IMR-90 (cell line): ENCODE data around the gene CARTPT. TPM values are rescaled to one million over a fixed set of nuclear protein-coding genes. Genes with fewer than 3 reads are reported as not detected.

Experiments
- ATAC-seq: fragments of 200-7000 bp; cut with Tn5 transposase; 2 replicates; pipeline ENCODE4 v1.9.1; 2020; ENCODE audit warnings: low read depth, mild to moderate bottlenecking, moderate library complexity
- BruUV-seq: library from RNA; stranded (reverse); fragments of 400-500 nt; replicated peaks from 2 replicates; lab custom pipeline; 2021; lab: Mats Ljungman, UMichigan
- CTCF ChIA-PET: fragments of 300-600 bp; formaldehyde crosslinking; extraction: SDS; loops from one replicate; lab custom pipeline; 2021; ENCODE audit warnings: antibody characterized with exemption; lab: Yijun Ruan, JAX
- POLR2A ChIA-PET: fragments of 300-600 bp; sonication (Branson Sonifier 250); formaldehyde crosslinking; loops from one replicate; lab custom pipeline; 2022; ENCODE audit warnings: antibody characterized with exemption; ENCODE audit not compliant: unreplicated experiment; lab: Charles Lee
- DNase-seq: peaks from one replicate; pipeline ENCODE4 v3.0.0; 2013
- H2AFZ ChIP-seq: replicated peaks from 2 replicates; pipeline ENCODE3; 2013; ENCODE audit warnings: low read length, mild to moderate bottlenecking; ENCODE audit not compliant: poor library complexity
- H2AK5ac ChIP-seq: 2 replicates; pipeline ENCODE4 v1.6.1; 2013; ENCODE audit warnings: low read depth, low read length, inconsistent platforms
- H2AK9ac ChIP-seq: replicated peaks from 2 replicates; pipeline ENCODE3; 2013; ENCODE audit warnings: mild to moderate bottlenecking, low read depth, low read length, moderate library complexity; ENCODE audit not compliant: poor library complexity
- H2BK120ac ChIP-seq: 2 replicates; pipeline ENCODE4 v1.6.1; 2013; ENCODE audit warnings: low read depth, low read length, inconsistent platforms
- H2BK15ac ChIP-seq: 3 replicates; pipeline ENCODE4 v1.6.1; 2013; ENCODE audit warnings: low read depth, low read length, inconsistent platforms
- H2BK20ac ChIP-seq: 2 replicates; pipeline ENCODE4 v1.6.1; 2013; ENCODE audit warnings: low read depth, mild to moderate bottlenecking, inconsistent platforms, low read length, moderate library complexity
- H2BK5ac ChIP-seq: 2 replicates; pipeline ENCODE4 v1.6.1; 2013; ENCODE audit warnings: mild to moderate bottlenecking, low read depth, low read length, inconsistent platforms; ENCODE audit not compliant: poor library complexity, severe bottlenecking
- H3K14ac ChIP-seq: replicated peaks from 2 replicates; pipeline ENCODE4 v1.6.1; 2013; ENCODE audit warnings: low read depth, low read length, inconsistent platforms
- H3K18ac ChIP-seq: 2 replicates; pipeline ENCODE4 v1.6.1; 2013; ENCODE audit warnings: low read depth, low read length, control low read depth
- H3K23ac ChIP-seq: 2 replicates; pipeline ENCODE4 v1.6.1; 2013; ENCODE audit warnings: low read depth, low read length, inconsistent platforms
- H3K27ac ChIP-seq: 2 replicates; pipeline ENCODE4 v1.5.1; 2013; ENCODE audit warnings: mild to moderate bottlenecking, control low read depth, low read length; ENCODE audit not compliant: insufficient read depth
- H3K27me3 ChIP-seq: 2 replicates; pipeline ENCODE4 v1.6.1; 2013; ENCODE audit warnings: low read length; ENCODE audit not compliant: control insufficient read depth, insufficient read depth
- H3K36me3 ChIP-seq: 2 replicates; pipeline ENCODE4 v1.6.1; 2013; ENCODE audit warnings: low read length, mixed read lengths; ENCODE audit not compliant: control insufficient read depth, insufficient read depth
- H3K4ac ChIP-seq: 2 replicates; pipeline ENCODE4 v1.6.1; 2013; ENCODE audit warnings: low read depth, low read length, inconsistent platforms
- H3K4me1 ChIP-seq: 2 replicates; pipeline ENCODE4 v1.6.1; 2013; ENCODE audit warnings: low read length, mixed read lengths; ENCODE audit not compliant: control insufficient read depth, insufficient read depth
- H3K4me2 ChIP-seq: 2 replicates; pipeline ENCODE4 v1.6.1; 2013; ENCODE audit warnings: low read depth, mild to moderate bottlenecking, control low read depth, low read length, moderate library complexity
- H3K4me3 ChIP-seq: 2 replicates; pipeline ENCODE4 v1.5.1; 2013; ENCODE audit warnings: low read depth, mild to moderate bottlenecking, control low read depth, low read length, moderate library complexity; ENCODE audit not compliant: insufficient read depth
- H3K56ac ChIP-seq: 2 replicates; pipeline ENCODE4 v1.6.1; 2013; ENCODE audit warnings: low read length, inconsistent platforms; ENCODE audit not compliant: insufficient read depth; ENCODE audit errors: extremely low read depth
- H3K79me1 ChIP-seq, 2 experiments: 2 replicates each; pipeline ENCODE4 v1.6.1; 2013; ENCODE audit warnings: low read length in 2 of 2, inconsistent platforms in 1 of 2, low read depth in 1 of 2
- H3K9ac ChIP-seq: 2 replicates; pipeline ENCODE4 v1.6.1; 2013; ENCODE audit warnings: low read depth, low read length, control low read depth
- H3K9me1 ChIP-seq: 2 replicates; pipeline ENCODE4 v1.6.1; 2013; ENCODE audit warnings: low read length, inconsistent platforms; ENCODE audit not compliant: insufficient read depth
- H3K9me3 ChIP-seq: 2 replicates; pipeline ENCODE4 v1.6.1; 2013; ENCODE audit warnings: low read length; ENCODE audit not compliant: control insufficient read depth, insufficient read depth
- H4K20me1 ChIP-seq: 2 replicates; pipeline ENCODE4 v1.6.1; 2013; ENCODE audit warnings: low read length, inconsistent platforms; ENCODE audit not compliant: insufficient read depth
- H4K5ac ChIP-seq: 2 replicates; pipeline ENCODE4 v1.6.1; 2013; ENCODE audit warnings: mild to moderate bottlenecking, low read depth, low read length, control low read depth
- H4K8ac ChIP-seq, 2 experiments: 2 replicates each; pipeline ENCODE4 v1.6.1; 2013; ENCODE audit warnings: low read depth in 2 of 2, low read length in 2 of 2, control low read depth in 1 of 2, inconsistent platforms in 1 of 2
- H4K91ac ChIP-seq: 2 replicates; pipeline ENCODE4 v1.6.1; 2013; ENCODE audit warnings: low read depth, low read length, inconsistent platforms; ENCODE audit not compliant: insufficient read depth
- CHD1 ChIP-seq: IDR thresholded peaks from 2 replicates; pipeline ENCODE4 v1.6.1; 2012; ENCODE audit warnings: low read depth, low read length, improper control_type of control experiment
- NFE2L2 ChIP-seq: fragments of 150-350 bp; IDR thresholded peaks from 2 replicates; pipeline ENCODE4 v1.6.1; 2016; ENCODE audit warnings: low read depth, mild to moderate bottlenecking, low read length
- RAD21 ChIP-seq: IDR thresholded peaks from 2 replicates; pipeline ENCODE4 v1.6.1; 2012; ENCODE audit warnings: low read length, improper control_type of control experiment
- WGBS, 2 experiments: methylation state at CpG; one replicate each; pipeline versions ENCODE4 v1.1.5 to v1.1.7; 2013; ENCODE audit warnings: missing lambda C conversion rate in 2 of 2; ENCODE audit not compliant: insufficient read length in 1 of 2; ENCODE audit errors: extremely low coverage in 2 of 2; 5-methylcytosine and 5-hydroxymethylcytosine counted together
- dilution Hi-C: fragments of 300-500 bp; cut with HindIII; formaldehyde crosslinking; loops from one replicate; pipeline ENCODE4 v1.14.3; 2018; ENCODE audit warnings: low sequenced_read_pairs; ENCODE audit not compliant: unreplicated experiment
- in situ Hi-C: fragments of 300-500 bp; cut with MboI; formaldehyde crosslinking; loops from 3 replicates; pipeline ENCODE4 v1.14.3; 2019; ENCODE audit warnings: low sequenced_read_pairs, inconsistent platforms, mixed read lengths
- intact Hi-C: fragments of 100-400 bp; cut with micrococcal nuclease; formaldehyde crosslinking; loops from 2 replicates; pipeline ENCODE4 v1.10.0; 2022
- polyA plus RNA-seq, 3 experiments: library from polyadenylated mRNA; depleted of rRNA; stranded (reverse); fragments of >200 nt; gene quantifications; 2 replicates each; pipeline ENCODE4 v1.2.3, GENCODE V29; 2012; ENCODE audit warnings: low replicate concordance in 1 of 3
- total RNA-seq: library from RNA; depleted of rRNA; stranded (reverse); fragments of >200 nt; gene quantifications from 2 replicates; pipeline ENCODE4 v1.2.3, GENCODE V29; 2012

The CARTPT gene
- total and polyA plus RNA-seq, 2 of the 4 experiments (the other 2 are of a cell fraction) = not detected

DNA sequence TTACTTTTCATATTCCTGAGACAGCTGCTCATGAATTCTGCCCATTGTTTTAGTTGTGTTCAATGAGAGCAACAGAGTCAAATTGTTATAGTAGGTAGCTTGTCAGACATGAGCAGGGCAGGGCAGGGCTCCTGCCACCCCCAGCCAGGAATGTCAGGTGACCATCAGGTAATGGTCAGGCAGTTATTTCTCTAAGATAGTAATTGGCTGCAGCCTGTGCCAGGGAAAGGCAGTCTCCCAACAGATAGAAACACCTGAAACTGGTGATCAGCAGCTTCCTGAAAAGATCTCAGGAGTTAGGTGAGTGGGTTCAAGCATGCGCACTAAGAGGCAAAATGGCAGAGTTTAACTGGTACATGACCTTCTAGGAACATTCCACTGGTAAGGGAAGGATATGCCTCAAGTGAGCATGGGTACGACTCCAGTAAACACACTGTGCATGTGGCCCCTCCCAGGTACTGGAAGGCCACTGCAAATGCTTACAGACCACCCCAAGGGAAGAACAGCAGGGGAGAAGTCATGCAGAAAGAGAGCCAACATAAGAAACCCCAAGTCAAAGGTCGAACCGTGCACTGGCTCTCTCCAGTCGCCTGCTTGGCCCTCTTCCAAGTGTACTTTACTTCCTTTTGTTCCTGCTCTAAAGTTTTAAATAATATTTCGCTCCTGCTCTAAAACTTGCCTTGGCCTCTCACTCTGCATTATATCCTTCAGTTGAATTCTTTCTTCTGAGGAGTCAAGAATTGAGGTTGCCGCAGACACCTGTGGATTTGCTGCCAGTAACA is 25.1 kb downstream of the CARTPT start:
- no peaks in the 10 kb centered on the region for H4K20me1 ChIP-seq
- no peak overlapping the region for H3K4ac ChIP-seq
- DNase-seq = no peak
- H2BK15ac ChIP-seq = no peak overlapping the region
- H3K27me3 ChIP-seq = no peaks in the 10 kb centered on the region; the same call in 1 of the 2 replicates
- no peaks in the 10 kb centered on the region for H3K79me1 ChIP-seq
- 100% methylated on average over 1 of the region's 7 CpGs; no CpG with 5 or more reads in 1 of the 2 experiments for WGBS, 2 experiments
- no peaks in the 10 kb centered on the region for H3K9me3 ChIP-seq
- H3K4me1 ChIP-seq = no peaks in the 10 kb centered on the region
- no peak overlapping the region for H2AK9ac ChIP-seq
- H4K5ac ChIP-seq = no peak overlapping the region
- H4K91ac ChIP-seq = no peak overlapping the region
- no peak overlapping the region for H2BK120ac ChIP-seq
- no peak overlapping the region for H2AFZ ChIP-seq
- dilution Hi-C loops = no loop called here
- H3K27ac ChIP-seq = no peak overlapping the region
- H3K14ac ChIP-seq = no peak overlapping the region
- no peak overlapping the region for H3K4me3 ChIP-seq
- no peaks in the 10 kb centered on the region for H3K36me3 ChIP-seq
- no peak overlapping the region for H3K56ac ChIP-seq
- ChIA-PET POLR2A (no interaction called here), CTCF (interaction anchor here (0.6 kb wide), 1 partner anchor 68 kb away, joined by 3 read pairs; no protein-coding TSS in a partner anchor)
- no peak for ATAC-seq
- no peak overlapping the region for H2BK5ac ChIP-seq
- TF ChIP-seq RAD21 (no peak), CHD1 (no peak), NFE2L2 (no peak)
- H3K4me2 ChIP-seq = no peak overlapping the region
- H2BK20ac ChIP-seq = no peak overlapping the region
- H3K9ac ChIP-seq = no peak overlapping the region
- no peak overlapping the region for H2AK5ac ChIP-seq
- BruUV-seq = no TSS peak
- no peak overlapping the region for H4K8ac ChIP-seq
- no peak overlapping the region for H3K18ac ChIP-seq
- intact Hi-C loops = no loop called here
- no peak overlapping the region for H3K23ac ChIP-seq
- in situ Hi-C loops = no loop called here
- no peaks in the 10 kb centered on the region for H3K9me1 ChIP-seq
